ENCODE data around the gene YRDC. TPM values are rescaled to one million over a fixed set of nuclear protein-coding genes. Genes with fewer than 3 reads are reported as not detected.

The YRDC gene
- polyA plus RNA-seq (2013), result 38.5 TPM

GRCh38 chr1:37807555-37808368 is at the start of gene YRDC, which contains the start of gene C1orf122:
Gene YRDC, minus strand, starts transcription at chr1:37808208. Its CDS starts 28 bp downstream, at chr1:37808180.
Gene C1orf122, plus strand, starts transcription at chr1:37807790. Its CDS starts 615 bp downstream, at chr1:37808405.
- CTCF ChIA-PET, result interaction anchor here (1.2 to 1.8 kb wide), 4 partner anchors 9 to 52 kb away, joined by 3 to 5 read pairs (median 4); partner anchors contain the start of gene MTF1
- H3K36me3 ChIP-seq (ENCODE audit: control insufficient read depth in 4 of 4, insufficient read depth in 4 of 4, low read length in 3 of 4), result peaks cover 16 to 57% (median 34%) of the 10 kb centered on the region in 4 experiments
- WGBS (ENCODE audit: insufficient coverage), result under 1% methylated on average over 85 of the region's 95 CpGs

GRCh38 chr1:37854406-37854805 is 46.4 kb upstream of the YRDC start:
- POLR2A ChIA-PET, result no interaction called here
- Histone ChIP-seq H3K27me3 (replicated peaks in 2 of 5; ENCODE audit: control insufficient read depth in 4 of 5, insufficient read depth in 5 of 5, low read length in 4 of 5) (no peaks in the 10 kb centered on the region), H3K4me1 (ENCODE audit: control extremely low read depth in 1 of 4, control insufficient read depth in 4 of 4, insufficient read depth in 4 of 4, low read length in 3 of 4) (peaks cover 19 to 45% (median 30%) of the 10 kb centered on the region in 4 experiments), H3K36me3 (ENCODE audit: control insufficient read depth in 4 of 4, insufficient read depth in 4 of 4, low read length in 3 of 4) (peaks cover 6 to 21% (median 13%) of the 10 kb centered on the region in 4 experiments), H3K9me3 (ENCODE audit: control extremely low read depth in 1 of 5, control insufficient read depth in 4 of 5, insufficient read depth in 2 of 5, low read depth in 1 of 5, low read length in 4 of 5) (no peaks in the 10 kb centered on the region), H3K27ac (ENCODE audit: insufficient read depth in 1 of 2, low read depth in 1 of 2, low read length in 2 of 2, poor library complexity in 1 of 2, severe bottlenecking in 2 of 2) (no peak overlapping the region), H3K4me3 (ENCODE audit: control insufficient read depth in 1 of 7, extremely low read depth in 1 of 7, insufficient read depth in 4 of 7, low read depth in 2 of 7, low read length in 6 of 7) (no peak overlapping the region)
- no peak for DNase-seq
- CTCF ChIA-PET, result no interaction called here
- 100% methylated on average over 4 of the region's 6 CpGs for WGBS (ENCODE audit: insufficient coverage)

More at GRCh38 chr1:37807555-37808368, at the start of gene YRDC, which contains the start of gene C1orf122:
- Histone ChIP-seq H3K4me3 (ENCODE audit: control insufficient read depth in 1 of 7, extremely low read depth in 1 of 7, insufficient read depth in 4 of 7, low read depth in 2 of 7, low read length in 6 of 7) (peak within 1 kb of the TSS; percentile 68 to 98 (median 95)), H3K27me3 (replicated peaks in 2 of 5; ENCODE audit: control insufficient read depth in 4 of 5, insufficient read depth in 5 of 5, low read length in 4 of 5) (no peaks in the 10 kb centered on the region), H3K9me3 (ENCODE audit: control extremely low read depth in 1 of 5, control insufficient read depth in 4 of 5, insufficient read depth in 2 of 5, low read depth in 1 of 5, low read length in 4 of 5) (no peaks in the 10 kb centered on the region), H3K4me1 (ENCODE audit: control extremely low read depth in 1 of 4, control insufficient read depth in 4 of 4, insufficient read depth in 4 of 4, low read length in 3 of 4) (peaks cover 5 to 23% (median 20%) of the 10 kb centered on the region in 4 experiments), H3K27ac (ENCODE audit: insufficient read depth in 1 of 2, low read depth in 1 of 2, low read length in 2 of 2, poor library complexity in 1 of 2, severe bottlenecking in 2 of 2) (peak within 1 kb of the TSS; percentile 93 to 97)
- POLR2A ChIA-PET, result interaction anchor here (0.8 to 2.1 kb wide), 4 partner anchors 13 to 115 kb away, joined by 3 to 14 read pairs (median 8); partner anchors contain the start of genes CDCA8, EPHA10 and MTF1
- peak; percentile 95 to 98 (median 98) for DNase-seq

- POLR2A ChIA-PET, result no interaction called here
These were observed 45.1 kb upstream of the YRDC start for GRCh38 chr1:37853157-37853556.

GRCh38 chr1:37851782-37852210 is 43.8 kb upstream of the YRDC start:
- peak in 2 of 3 donors; percentile 33 to 42 for DNase-seq
- POLR2A ChIA-PET, result no interaction called here
- H3K36me3 ChIP-seq (ENCODE audit: control insufficient read depth in 4 of 4, insufficient read depth in 4 of 4, low read length in 3 of 4), result peaks cover 0 to 22% (median 9%) of the 10 kb centered on the region in 4 experiments
- H3K27me3 ChIP-seq (replicated peaks in 2 of 5; ENCODE audit: control insufficient read depth in 4 of 5, insufficient read depth in 5 of 5, low read length in 4 of 5), result no peaks in the 10 kb centered on the region
- 22% methylated on average over 2 of the region's 2 CpGs for WGBS (ENCODE audit: insufficient coverage)
- peaks cover 10 to 37% (median 22%) of the 10 kb centered on the region in 4 experiments for H3K4me1 ChIP-seq (ENCODE audit: control extremely low read depth in 1 of 4, control insufficient read depth in 4 of 4, insufficient read depth in 4 of 4, low read length in 3 of 4)
- H3K27ac ChIP-seq (ENCODE audit: insufficient read depth in 1 of 2, low read depth in 1 of 2, low read length in 2 of 2, poor library complexity in 1 of 2, severe bottlenecking in 2 of 2), result no peak overlapping the region
- no peaks in the 10 kb centered on the region for H3K9me3 ChIP-seq (ENCODE audit: control extremely low read depth in 1 of 5, control insufficient read depth in 4 of 5, insufficient read depth in 2 of 5, low read depth in 1 of 5, low read length in 4 of 5)
- no peak overlapping the region for H3K4me3 ChIP-seq (ENCODE audit: control insufficient read depth in 1 of 7, extremely low read depth in 1 of 7, insufficient read depth in 4 of 7, low read depth in 2 of 7, low read length in 6 of 7)
- CTCF ChIA-PET, result interaction anchor here (1.4 to 4.4 kb wide), 2 partner anchors 10 to 36 kb away, joined by 3 to 28 read pairs; partner anchors contain the start of gene MTF1

More at GRCh38 chr1:37853157-37853556, 45.1 kb upstream of the YRDC start:
- CTCF ChIA-PET, result interaction anchor here (1.0 to 4.4 kb wide), 2 partner anchors 8 to 36 kb away, joined by 4 to 28 read pairs; partner anchors contain the start of gene MTF1
- Histone ChIP-seq H3K4me3 (ENCODE audit: control insufficient read depth in 1 of 7, extremely low read depth in 1 of 7, insufficient read depth in 4 of 7, low read depth in 2 of 7, low read length in 6 of 7) (no peak overlapping the region), H3K27me3 (replicated peaks in 2 of 5; ENCODE audit: control insufficient read depth in 4 of 5, insufficient read depth in 5 of 5, low read length in 4 of 5) (no peaks in the 10 kb centered on the region), H3K4me1 (ENCODE audit: control extremely low read depth in 1 of 4, control insufficient read depth in 4 of 4, insufficient read depth in 4 of 4, low read length in 3 of 4) (peaks cover 11 to 35% (median 22%) of the 10 kb centered on the region in 4 experiments), H3K36me3 (ENCODE audit: control insufficient read depth in 4 of 4, insufficient read depth in 4 of 4, low read length in 3 of 4) (peaks cover 6 to 23% (median 13%) of the 10 kb centered on the region in 4 experiments), H3K27ac (ENCODE audit: insufficient read depth in 1 of 2, low read depth in 1 of 2, low read length in 2 of 2, poor library complexity in 1 of 2, severe bottlenecking in 2 of 2) (no peak overlapping the region), H3K9me3 (ENCODE audit: control extremely low read depth in 1 of 5, control insufficient read depth in 4 of 5, insufficient read depth in 2 of 5, low read depth in 1 of 5, low read length in 4 of 5) (no peaks in the 10 kb centered on the region)
- no peak for DNase-seq

- POLR2A ChIA-PET, result no interaction called here
- CTCF ChIA-PET, result interaction anchor here (0.6 to 4.4 kb wide), 5 partner anchors 10 to 349 kb away, joined by 3 to 28 read pairs (median 3); partner anchors contain the start of gene MTF1
- H3K27ac ChIP-seq (ENCODE audit: insufficient read depth in 1 of 2, low read depth in 1 of 2, low read length in 2 of 2, poor library complexity in 1 of 2, severe bottlenecking in 2 of 2), result no peak overlapping the region
These were observed 43.3 kb upstream of the YRDC start for GRCh38 chr1:37851262-37851661.

GRCh38 chr1:37850352-37850955 is 42.4 kb upstream of the YRDC start:
- 100% methylated on average over 1 of the region's 6 CpGs for WGBS (ENCODE audit: insufficient coverage)
- peaks cover 0 to 21% (median 8%) of the 10 kb centered on the region in 4 experiments for H3K36me3 ChIP-seq (ENCODE audit: control insufficient read depth in 4 of 4, insufficient read depth in 4 of 4, low read length in 3 of 4)
- peaks cover 20 to 50% (median 31%) of the 10 kb centered on the region in 4 experiments for H3K4me1 ChIP-seq (ENCODE audit: control extremely low read depth in 1 of 4, control insufficient read depth in 4 of 4, insufficient read depth in 4 of 4, low read length in 3 of 4)
- H3K27me3 ChIP-seq (replicated peaks in 2 of 5; ENCODE audit: control insufficient read depth in 4 of 5, insufficient read depth in 5 of 5, low read length in 4 of 5), result no peaks in the 10 kb centered on the region
- no peak overlapping the region for H3K4me3 ChIP-seq (ENCODE audit: control insufficient read depth in 1 of 7, extremely low read depth in 1 of 7, insufficient read depth in 4 of 7, low read depth in 2 of 7, low read length in 6 of 7)
- POLR2A ChIA-PET, result no interaction called here
- CTCF ChIA-PET, result interaction anchor here (0.6 to 4.4 kb wide), 5 partner anchors 11 to 348 kb away, joined by 3 to 28 read pairs (median 3); partner anchors contain the start of gene MTF1
- H3K9me3 ChIP-seq (ENCODE audit: control extremely low read depth in 1 of 5, control insufficient read depth in 4 of 5, insufficient read depth in 2 of 5, low read depth in 1 of 5, low read length in 4 of 5), result no peaks in the 10 kb centered on the region
- no peak overlapping the region for H3K27ac ChIP-seq (ENCODE audit: insufficient read depth in 1 of 2, low read depth in 1 of 2, low read length in 2 of 2, poor library complexity in 1 of 2, severe bottlenecking in 2 of 2)
- no peak for DNase-seq

More at GRCh38 chr1:37851262-37851661, 43.3 kb upstream of the YRDC start:
- no peak for DNase-seq
- Histone ChIP-seq H3K4me3 (ENCODE audit: control insufficient read depth in 1 of 7, extremely low read depth in 1 of 7, insufficient read depth in 4 of 7, low read depth in 2 of 7, low read length in 6 of 7) (no peak overlapping the region), H3K27me3 (replicated peaks in 2 of 5; ENCODE audit: control insufficient read depth in 4 of 5, insufficient read depth in 5 of 5, low read length in 4 of 5) (no peaks in the 10 kb centered on the region), H3K36me3 (ENCODE audit: control insufficient read depth in 4 of 4, insufficient read depth in 4 of 4, low read length in 3 of 4) (peaks cover 0 to 21% (median 8%) of the 10 kb centered on the region in 4 experiments), H3K4me1 (ENCODE audit: control extremely low read depth in 1 of 4, control insufficient read depth in 4 of 4, insufficient read depth in 4 of 4, low read length in 3 of 4) (peaks cover 12 to 42% (median 25%) of the 10 kb centered on the region in 4 experiments), H3K9me3 (ENCODE audit: control extremely low read depth in 1 of 5, control insufficient read depth in 4 of 5, insufficient read depth in 2 of 5, low read depth in 1 of 5, low read length in 4 of 5) (no peaks in the 10 kb centered on the region)
